ENCODE measurements around the gene TMEM259. TPM values are rescaled to one million over a fixed set of nuclear protein-coding genes. Genes with fewer than 3 reads are reported as not detected.

TMEM259 gene
- total and polyA plus RNA-seq, 2 of the 8 experiments (the other 6 are each of a cell fraction or from before 2014, with no cell fraction given): 140 to 243 TPM

DNA sequence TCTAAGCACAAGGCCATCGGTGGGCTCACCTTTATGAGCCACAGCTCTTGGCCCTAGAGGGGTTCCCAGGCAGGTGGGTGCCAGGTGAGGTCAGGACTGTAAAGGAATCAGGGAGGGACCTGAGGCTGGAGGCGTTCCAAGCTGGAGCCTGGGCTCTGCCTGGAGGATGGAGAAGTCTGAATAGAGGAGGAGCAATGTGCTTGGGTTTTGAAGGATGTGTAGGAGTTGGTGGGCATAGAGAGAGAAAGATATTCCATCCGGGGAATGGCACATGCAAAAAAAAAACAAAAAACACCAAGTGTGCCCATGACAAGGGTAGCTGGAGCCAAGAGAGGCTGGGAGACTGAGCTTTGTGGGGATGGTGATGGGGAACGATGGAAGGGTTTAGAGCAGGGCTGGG lies 18.3 kb downstream of the TMEM259 start (continued):
- no peak for TF ChIP-seq HDAC6 (IDR thresholded peaks at IDR 0.05; ENCODE audit: low read depth, low read length)
- TF ChIP-seq GTF2F1 (IDR thresholded peaks at IDR 0.05; ENCODE audit: borderline replicate concordance, low read depth, low read length): no peak

Measured in H1 (cell line).